Skeletal muscle tissue (tissue), 4 donors: ENCODE measurements around the gene ADAMTS17. TPM values are rescaled to one million over a fixed set of nuclear protein-coding genes. Genes with fewer than 3 reads are reported as not detected.

Experiments
- H3K27ac ChIP-seq: one replicate; pipeline ENCODE4 v1.7.0; 2013; ENCODE audit warnings: mild to moderate bottlenecking, low read depth, low read length, inconsistent platforms
- H3K27me3 ChIP-seq, 3 donors: one replicate each; pipeline ENCODE4 v1.7.0; 2013; ENCODE audit warnings: low read length in 3 of 3; ENCODE audit not compliant: control insufficient read depth in 3 of 3, insufficient read depth in 3 of 3
- H3K36me3 ChIP-seq, 3 donors: one replicate each; pipeline ENCODE4 v1.7.0; 2013; ENCODE audit warnings: low read length in 3 of 3; ENCODE audit not compliant: control insufficient read depth in 3 of 3, insufficient read depth in 3 of 3
- H3K4me1 ChIP-seq, 3 donors: one replicate each; pipeline ENCODE4 v1.7.0; 2013; ENCODE audit warnings: low read length in 3 of 3, mild to moderate bottlenecking in 3 of 3; ENCODE audit not compliant: control insufficient read depth in 3 of 3, insufficient read depth in 3 of 3
- H3K4me3 ChIP-seq, 3 donors: one replicate each; pipeline ENCODE4 v1.7.0; 2013; ENCODE audit warnings: low read length in 3 of 3
- H3K9ac ChIP-seq, 3 donors: one replicate each; pipeline ENCODE4 v1.7.0; 2013; ENCODE audit warnings: low read length in 3 of 3, mild to moderate bottlenecking in 3 of 3, moderate library complexity in 2 of 3, low read depth in 1 of 3
- H3K9me3 ChIP-seq, 3 donors: one replicate each; pipeline ENCODE4 v1.7.0; 2013; ENCODE audit warnings: low read length in 3 of 3; ENCODE audit not compliant: control insufficient read depth in 3 of 3
- total RNA-seq: library from RNA; depleted of rRNA; stranded (reverse); fragments of >200 nt; gene quantifications from one replicate; pipeline ENCODE4 v1.2.3, GENCODE V29; 2014
- donor health status: Osteomylitis.

ADAMTS17 gene
- total RNA-seq, 1 donor from 2014 or later = 5.7 TPM

DNA sequence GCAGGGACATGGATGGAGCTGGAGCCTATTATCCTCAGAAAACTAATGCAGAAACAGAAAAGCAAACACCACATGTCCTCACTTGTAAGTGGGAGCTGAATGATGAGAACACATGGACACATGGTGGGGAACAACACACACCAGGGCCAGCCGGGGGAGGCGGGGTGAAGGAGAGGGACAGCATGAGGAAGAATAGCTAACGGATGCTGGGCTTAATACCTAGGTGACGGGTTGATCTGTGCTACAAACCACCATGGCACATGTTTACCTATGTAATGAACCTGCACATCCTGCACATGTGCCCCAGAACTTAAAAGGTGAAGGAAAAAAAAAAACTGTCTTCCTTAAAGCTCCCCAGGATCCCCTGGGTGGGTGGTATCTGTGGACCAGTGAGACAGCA is 87.1 kb downstream of the ADAMTS17 start:
- Histone ChIP-seq H3K4me3 (no peak overlapping the region), H3K27ac (no peak overlapping the region), H3K9me3 (no peaks in the 10 kb centered on the region), H3K4me1 (peaks cover 0 to 2% (median 0%) of the 10 kb centered on the region in 3 donors), H3K36me3 (peaks cover 2 to 34% (median 5%) of the 10 kb centered on the region in 3 donors), H3K27me3 (no peaks in the 10 kb centered on the region), H3K9ac (no peak overlapping the region)

DNA sequence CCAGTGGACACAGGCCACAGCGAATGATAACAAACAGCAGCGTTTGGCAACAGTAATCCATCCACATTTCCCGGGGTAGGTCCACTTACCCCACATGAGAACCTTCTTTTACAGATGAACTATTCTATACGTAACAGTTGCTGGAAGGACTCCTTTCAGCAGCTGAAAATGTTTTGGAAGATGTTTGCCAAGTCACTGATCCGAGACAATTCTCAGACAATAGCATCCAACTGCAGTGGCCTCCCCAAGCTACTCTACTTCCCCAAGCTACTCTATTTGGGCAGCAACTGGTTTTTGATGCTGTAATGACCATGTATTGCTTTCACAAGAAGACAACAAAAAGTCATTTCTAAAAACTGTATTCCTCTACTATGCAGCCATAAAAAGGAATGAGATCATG is 87.5 kb downstream of the ADAMTS17 start:
- Histone ChIP-seq H3K27ac (no peak overlapping the region), H3K9ac (no peak overlapping the region), H3K9me3 (no peaks in the 10 kb centered on the region), H3K36me3 (peaks cover under 1 to 30% (median 2%) of the 10 kb centered on the region in 3 donors), H3K4me3 (no peak overlapping the region), H3K4me1 (peaks cover 0 to 2% (median 0%) of the 10 kb centered on the region in 3 donors), H3K27me3 (no peaks in the 10 kb centered on the region)

DNA sequence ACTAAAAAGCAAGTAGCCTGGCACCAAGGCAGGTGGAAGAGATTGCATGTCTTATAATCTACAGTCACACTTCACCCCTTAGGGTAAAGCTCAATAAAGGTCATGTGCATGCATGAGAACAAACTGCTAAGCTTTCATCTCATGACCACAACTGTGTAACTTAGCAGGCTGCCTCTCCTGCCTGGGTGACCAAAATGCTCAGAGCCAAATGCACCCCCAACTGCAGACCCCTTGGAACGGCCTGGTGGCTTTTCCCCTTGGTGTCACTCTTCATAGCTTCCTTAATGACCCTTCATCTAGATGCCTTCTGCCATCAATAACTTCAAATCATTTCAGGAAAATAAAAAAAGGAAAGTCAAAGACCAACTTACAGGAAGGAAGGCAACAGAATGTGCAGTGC is 88.1 kb downstream of the ADAMTS17 start:
- H3K4me3 ChIP-seq = no peak overlapping the region
- H3K9ac ChIP-seq = no peak overlapping the region
- no peaks in the 10 kb centered on the region for H3K9me3 ChIP-seq
- H3K27me3 ChIP-seq = no peaks in the 10 kb centered on the region
- H3K4me1 ChIP-seq = peaks cover 0 to 2% (median 0%) of the 10 kb centered on the region in 3 donors
- peaks cover 0 to 26% (median 0%) of the 10 kb centered on the region in 3 donors for H3K36me3 ChIP-seq
- H3K27ac ChIP-seq = no peak overlapping the region

GRCh38 chr15:100252779-100253417 is 88.9 kb downstream of the ADAMTS17 start:
- Histone ChIP-seq H3K4me1 (peaks cover 0 to 2% (median 0%) of the 10 kb centered on the region in 3 donors), H3K36me3 (peaks cover 0 to 22% (median 0%) of the 10 kb centered on the region in 3 donors), H3K27ac (no peak overlapping the region), H3K9me3 (no peaks in the 10 kb centered on the region), H3K27me3 (no peaks in the 10 kb centered on the region), H3K9ac (no peak overlapping the region), H3K4me3 (no peak overlapping the region)

DNA sequence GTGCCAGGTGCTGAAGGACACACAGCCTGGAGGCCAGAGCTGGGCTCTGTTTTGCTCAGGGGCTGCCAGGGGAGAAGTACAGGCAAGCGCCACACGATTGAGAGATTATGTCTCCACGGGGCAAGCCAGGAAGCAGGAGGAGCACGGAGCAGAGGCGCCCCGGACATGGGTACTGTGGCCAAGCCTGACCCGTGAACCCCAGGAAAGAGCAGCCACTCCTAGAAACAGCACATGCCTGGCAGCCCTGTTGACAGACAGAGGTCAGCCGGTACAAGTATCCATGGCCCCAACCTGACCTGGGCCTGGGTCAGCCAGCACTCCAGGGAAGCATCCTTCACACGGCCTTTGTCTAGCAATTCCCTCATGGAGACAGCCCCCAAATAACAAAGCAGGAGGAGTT is 89.4 kb downstream of the ADAMTS17 start:
- no peaks in the 10 kb centered on the region for H3K27me3 ChIP-seq
- no peaks in the 10 kb centered on the region for H3K9me3 ChIP-seq
- no peak overlapping the region for H3K9ac ChIP-seq
- H3K27ac ChIP-seq = no peak overlapping the region
- H3K36me3 ChIP-seq = peaks cover 0 to 19% (median 0%) of the 10 kb centered on the region in 3 donors
- peaks cover 0 to 2% (median 0%) of the 10 kb centered on the region in 3 donors for H3K4me1 ChIP-seq
- H3K4me3 ChIP-seq = no peak overlapping the region

- Histone ChIP-seq H3K36me3 (peaks cover 0 to 9% (median 0%) of the 10 kb centered on the region in 3 donors), H3K4me3 (no peak overlapping the region), H3K9me3 (no peaks in the 10 kb centered on the region), H3K4me1 (peaks cover 0 to 5% (median 2%) of the 10 kb centered on the region in 3 donors), H3K27me3 (no peaks in the 10 kb centered on the region), H3K9ac (no peak overlapping the region), H3K27ac (no peak overlapping the region)
Measured at GRCh38 chr15:100250176-100250800, 91.5 kb downstream of the ADAMTS17 start.

GRCh38 chr15:100249096-100249815 is 92.5 kb downstream of the ADAMTS17 start:
- H3K9me3 ChIP-seq = no peaks in the 10 kb centered on the region
- H3K4me3 ChIP-seq = no peak overlapping the region
- H3K27ac ChIP-seq = no peak overlapping the region
- H3K36me3 ChIP-seq = peaks cover 0 to 9% (median 0%) of the 10 kb centered on the region in 3 donors
- no peaks in the 10 kb centered on the region for H3K27me3 ChIP-seq
- H3K9ac ChIP-seq = no peak overlapping the region
- peaks cover 0 to 11% (median 4%) of the 10 kb centered on the region in 3 donors for H3K4me1 ChIP-seq

GRCh38 chr15:100248236-100248635 is 93.5 kb downstream of the ADAMTS17 start:
- Histone ChIP-seq H3K4me3 (no peak overlapping the region), H3K9me3 (no peaks in the 10 kb centered on the region), H3K36me3 (no peaks in the 10 kb centered on the region), H3K27me3 (no peaks in the 10 kb centered on the region), H3K27ac (no peak overlapping the region), H3K9ac (no peak overlapping the region), H3K4me1 (peaks cover 0 to 11% (median 4%) of the 10 kb centered on the region in 3 donors)

DNA sequence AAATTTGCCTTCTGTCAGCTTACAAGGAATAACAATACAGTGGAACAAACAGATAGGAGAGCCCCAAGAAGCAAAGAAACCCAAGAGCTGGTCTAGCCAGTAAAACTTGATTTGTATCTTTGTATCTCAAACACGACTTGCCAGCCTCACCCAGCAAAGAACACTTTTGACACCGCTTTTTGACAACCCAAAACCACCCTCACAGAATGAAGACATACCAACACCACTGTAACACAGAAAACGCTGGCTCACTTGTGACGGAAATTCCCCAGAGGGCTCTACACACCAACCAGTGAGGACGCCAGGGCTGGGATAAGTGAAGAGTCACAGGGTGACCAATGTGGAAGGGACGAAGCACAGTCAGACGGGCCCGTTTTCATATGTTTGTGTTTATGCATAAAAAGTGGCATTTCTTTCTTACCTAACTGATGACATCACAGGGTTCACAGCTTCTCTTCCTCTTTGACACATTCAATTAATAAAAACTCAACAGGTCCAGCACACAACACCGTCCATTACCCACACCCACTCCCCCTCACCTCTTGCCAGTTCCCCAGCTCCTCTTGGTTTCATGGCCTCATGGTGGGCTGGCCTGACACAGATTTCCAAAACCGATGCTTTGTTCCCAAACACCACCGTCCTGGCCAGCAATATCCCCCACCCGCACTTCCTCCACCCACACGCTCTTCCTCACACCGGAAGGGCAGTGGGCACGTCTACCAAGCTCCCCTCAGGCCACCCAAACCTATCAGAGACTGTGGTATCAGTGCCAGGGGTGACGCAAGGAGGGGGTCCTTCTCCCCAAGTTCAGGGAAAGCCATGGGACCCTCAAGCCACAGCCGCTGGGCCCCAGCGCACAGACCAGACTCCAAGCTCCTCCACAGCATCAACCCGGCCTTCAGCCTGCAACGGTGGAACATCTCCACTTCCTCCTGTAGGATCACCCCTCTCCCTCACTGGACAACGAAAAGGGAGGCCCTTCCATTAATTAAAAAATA is 94.2 kb downstream of the ADAMTS17 start:
- Histone ChIP-seq H3K27ac (no peak overlapping the region), H3K36me3 (no peaks in the 10 kb centered on the region), H3K4me1 (peaks cover 4 to 11% (median 5%) of the 10 kb centered on the region in 3 donors), H3K9ac (no peak overlapping the region), H3K9me3 (no peaks in the 10 kb centered on the region), H3K4me3 (no peak overlapping the region), H3K27me3 (no peaks in the 10 kb centered on the region)
